GM21576 (cell line): ENCODE data around the gene PTPRM.
"Not testable (repeated sequence)": the region's sequence is repeated elsewhere in the genome, so short reads cannot be mapped to it uniquely, and the experiment has no call there.

ENCODE experiments used
- ATAC-seq: cut with Tn5 transposase; IDR thresholded peaks from one replicate; pipeline ENCODE4 v1.9.1; 2021; ENCODE audit warnings: mild to moderate bottlenecking, moderate library complexity; ENCODE audit not compliant: unreplicated experiment

Gene PTPRM

DNA sequence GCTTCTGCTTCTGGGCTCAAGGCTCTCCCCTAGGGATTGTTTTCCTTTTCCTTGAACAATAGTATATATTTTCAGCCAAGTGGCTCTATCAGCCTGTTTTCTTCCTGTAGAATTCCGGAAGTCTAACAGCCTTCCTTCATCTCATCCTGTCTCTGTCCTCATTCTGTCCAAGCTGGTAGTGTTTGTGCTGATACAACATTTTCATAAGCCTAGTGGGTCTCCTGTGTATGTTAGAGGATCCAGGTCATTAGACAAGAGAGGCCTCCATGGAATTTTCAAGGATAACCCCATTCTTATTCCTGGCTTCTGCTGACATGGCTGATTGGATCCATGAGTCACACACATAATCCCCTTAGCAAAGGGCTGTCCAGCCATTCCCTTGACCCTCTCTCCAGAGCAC, 467.6 kb downstream of the PTPRM start:
- ATAC-seq, result no peak

DNA sequence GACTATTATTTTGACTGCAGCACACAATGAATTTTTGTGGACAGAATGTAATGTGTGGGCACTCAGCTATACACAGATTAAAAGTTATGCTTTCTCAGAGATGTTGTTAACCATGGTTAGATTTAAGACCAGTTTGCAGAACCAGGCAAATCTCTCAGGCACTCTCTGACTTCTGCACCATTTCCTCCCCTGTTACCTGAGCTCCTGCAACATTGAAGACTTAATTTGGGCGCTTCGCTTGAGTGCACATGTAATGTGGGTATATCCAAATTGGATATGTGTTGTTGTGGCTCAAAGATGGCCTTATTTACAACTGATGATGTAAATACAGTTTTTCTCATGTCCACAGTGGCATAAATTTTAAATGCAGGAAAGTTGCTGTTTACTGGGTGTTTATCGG, 469.4 kb downstream of the PTPRM start:
- no peak for ATAC-seq

DNA sequence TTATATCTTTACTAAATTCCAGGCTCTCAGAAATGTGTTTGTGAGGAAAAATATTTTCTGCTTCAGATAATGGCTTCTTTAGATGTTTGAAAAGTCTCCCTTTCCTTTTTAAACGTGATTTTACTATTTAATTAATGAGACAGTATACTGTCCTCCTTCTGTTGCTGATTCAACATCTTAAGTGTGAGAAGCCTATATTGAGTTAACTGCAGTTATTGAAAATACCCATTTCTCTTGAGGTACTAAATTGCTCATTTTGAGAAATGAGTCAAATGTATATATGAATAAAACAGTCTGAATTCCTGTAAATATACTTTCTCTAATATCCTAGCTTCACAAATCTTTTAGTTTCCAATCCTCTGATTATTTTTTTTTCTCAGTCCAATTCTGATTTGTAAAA, 470.2 kb downstream of the PTPRM start:
- no peak for ATAC-seq

DNA sequence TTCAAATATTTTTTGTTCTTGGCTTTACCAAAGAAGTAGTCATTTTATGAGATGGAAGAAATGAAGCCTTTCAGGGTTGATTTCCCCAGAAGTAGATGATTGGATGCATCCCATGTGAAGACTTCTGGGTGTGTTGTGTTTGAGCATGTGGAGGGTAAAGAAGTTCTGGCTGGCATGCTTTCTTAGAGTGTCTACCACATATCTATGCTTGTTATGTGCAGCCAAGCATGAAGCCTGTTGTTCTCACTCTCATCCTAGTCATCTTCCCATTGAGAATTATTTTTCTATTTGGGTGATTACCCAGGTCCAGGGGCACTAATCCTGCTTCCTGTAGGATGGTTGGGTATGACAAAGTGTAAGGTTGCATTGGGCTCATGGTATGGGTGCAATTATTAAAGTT, 472.9 kb downstream of the PTPRM start:
- no peak for ATAC-seq

DNA sequence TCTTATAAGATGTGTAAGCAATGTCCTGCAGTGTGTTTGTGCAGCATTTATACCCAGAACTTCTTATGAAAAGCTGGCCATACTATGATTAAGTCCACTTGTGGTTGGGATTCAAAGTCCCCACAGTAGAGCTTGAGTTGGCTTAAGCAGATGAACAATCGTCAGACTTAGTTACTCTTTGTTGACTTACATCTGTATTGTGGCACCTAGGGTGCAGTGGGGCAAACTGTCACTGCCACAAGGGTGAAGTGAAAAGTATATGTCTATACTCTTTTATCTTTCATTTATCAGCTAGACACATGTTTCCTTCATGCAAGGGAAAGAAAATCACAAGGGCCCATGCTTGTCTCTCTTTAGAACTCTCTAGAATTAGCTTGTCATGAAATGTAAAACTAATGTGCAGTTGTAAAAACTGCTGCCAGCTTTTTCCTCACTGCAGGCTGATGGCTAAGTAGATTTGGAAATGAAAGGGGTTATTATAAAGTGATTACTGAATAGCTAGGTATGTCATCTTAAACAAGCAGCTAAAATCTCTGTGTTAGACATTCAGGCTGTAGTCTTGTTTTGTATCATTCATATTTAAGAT, 474.5 kb downstream of the PTPRM start:
- no peak for ATAC-seq

DNA sequence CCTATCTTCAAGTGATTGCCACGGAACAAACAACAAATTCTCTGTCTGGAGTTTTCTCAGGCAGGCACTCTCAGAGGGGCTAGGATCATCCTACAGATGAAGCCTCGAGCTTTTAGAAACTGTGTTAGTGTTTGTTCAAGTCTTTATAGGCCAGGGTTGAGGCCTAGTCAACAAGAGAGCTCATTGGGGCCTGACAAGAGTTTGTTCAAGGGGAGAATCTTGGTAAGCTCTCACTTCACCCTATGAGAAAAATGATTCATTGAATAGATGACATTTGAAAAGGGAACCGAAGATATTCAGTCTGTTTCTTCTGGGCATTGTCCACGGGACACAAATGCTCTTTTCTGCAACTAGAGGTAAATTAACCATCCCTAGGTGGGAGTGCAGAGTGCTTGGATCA, 476.9 kb downstream of the PTPRM start:
- ATAC-seq, result no peak

DNA sequence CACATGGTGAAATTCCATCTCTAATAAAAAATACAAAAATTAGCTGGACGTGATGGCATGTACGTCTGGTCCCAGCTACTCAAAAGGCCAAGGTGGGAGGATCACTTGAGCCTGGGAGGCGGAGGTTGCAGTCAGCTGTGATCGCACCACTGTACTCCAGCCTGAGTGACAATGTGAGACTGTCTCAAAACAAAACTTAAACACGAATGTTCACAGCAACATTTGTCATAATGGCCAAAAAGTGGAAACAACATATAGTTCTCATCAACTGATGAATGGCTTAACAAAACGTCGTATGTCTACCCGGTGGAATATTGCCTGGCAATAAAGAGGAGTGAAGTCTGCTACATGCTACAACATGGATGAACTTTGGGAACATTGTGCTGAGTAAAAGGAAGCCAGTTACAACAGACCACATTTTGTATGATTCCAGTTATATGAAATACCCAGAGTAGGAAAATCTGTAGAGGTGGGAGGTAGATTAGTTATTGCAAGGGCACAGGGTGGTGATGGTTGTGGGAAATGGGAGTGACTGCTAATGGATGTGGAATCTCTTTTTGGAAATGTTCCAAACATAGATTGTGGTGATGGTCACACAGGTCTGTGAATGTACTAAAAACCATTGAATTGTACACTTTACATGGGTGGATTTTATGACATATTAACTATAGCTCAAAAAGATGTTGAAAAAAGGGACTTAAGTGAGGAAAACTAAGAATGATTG, 478.2 kb downstream of the PTPRM start:
- no peak for ATAC-seq

DNA sequence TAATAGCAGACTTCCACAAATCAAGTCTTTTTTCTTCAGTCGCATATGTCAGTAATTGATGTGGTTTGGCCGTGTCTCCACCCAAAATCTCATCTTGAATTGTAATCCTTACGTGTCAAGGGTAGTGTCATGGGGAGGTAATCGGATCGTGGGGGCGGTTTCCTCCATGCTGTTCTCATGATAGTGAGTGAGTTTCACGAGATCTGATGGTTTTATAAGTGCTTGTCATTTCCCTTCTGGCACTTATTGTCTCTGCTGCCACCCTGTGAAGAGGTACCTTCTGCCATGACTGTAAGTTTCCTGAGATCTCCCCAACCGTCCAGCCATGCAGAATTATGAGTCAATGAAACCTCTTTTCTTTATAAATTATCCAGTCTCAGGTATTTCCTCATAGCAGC, 478.8 kb downstream of the PTPRM start:
- ATAC-seq, result no peak

DNA sequence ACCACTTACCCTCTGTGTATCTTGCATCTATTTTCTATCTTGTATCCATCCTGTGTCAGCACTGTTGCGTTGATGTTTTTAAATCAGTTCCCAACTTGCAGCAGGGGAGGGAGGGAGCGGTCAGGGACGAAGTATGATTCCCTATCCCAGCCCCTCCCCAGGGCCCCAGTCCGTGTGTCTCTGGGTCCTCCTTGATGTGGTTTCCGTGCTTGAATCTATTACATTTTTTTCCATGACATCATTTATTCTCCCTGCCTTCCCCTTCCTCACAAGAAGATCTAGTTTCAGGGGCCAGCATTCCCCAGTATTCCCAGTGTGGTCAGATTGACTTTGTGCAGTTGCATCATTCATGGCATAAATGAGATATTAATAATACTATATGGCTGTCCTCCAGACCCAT, 479.3 kb downstream of the PTPRM start:
- ATAC-seq, result no peak

DNA sequence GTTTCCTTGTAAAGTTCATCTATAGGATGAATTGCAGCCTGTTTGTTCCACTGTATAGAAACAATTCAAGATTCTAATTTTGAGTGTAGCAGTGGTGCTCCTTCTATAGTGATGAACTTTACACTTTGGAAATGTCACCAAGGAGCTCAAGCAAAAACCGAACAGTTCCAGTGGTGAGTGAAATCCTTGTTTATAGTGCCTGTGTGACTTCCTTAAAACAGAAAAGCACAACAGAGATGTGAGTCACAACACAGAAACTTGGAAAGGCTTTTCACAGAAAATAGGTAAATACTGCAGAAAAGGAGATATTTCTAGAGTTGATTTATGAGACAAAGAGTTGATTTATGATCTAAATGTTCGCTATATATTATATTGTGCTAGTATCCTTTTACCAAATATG, 482.0 kb downstream of the PTPRM start:
- no peak for ATAC-seq

DNA sequence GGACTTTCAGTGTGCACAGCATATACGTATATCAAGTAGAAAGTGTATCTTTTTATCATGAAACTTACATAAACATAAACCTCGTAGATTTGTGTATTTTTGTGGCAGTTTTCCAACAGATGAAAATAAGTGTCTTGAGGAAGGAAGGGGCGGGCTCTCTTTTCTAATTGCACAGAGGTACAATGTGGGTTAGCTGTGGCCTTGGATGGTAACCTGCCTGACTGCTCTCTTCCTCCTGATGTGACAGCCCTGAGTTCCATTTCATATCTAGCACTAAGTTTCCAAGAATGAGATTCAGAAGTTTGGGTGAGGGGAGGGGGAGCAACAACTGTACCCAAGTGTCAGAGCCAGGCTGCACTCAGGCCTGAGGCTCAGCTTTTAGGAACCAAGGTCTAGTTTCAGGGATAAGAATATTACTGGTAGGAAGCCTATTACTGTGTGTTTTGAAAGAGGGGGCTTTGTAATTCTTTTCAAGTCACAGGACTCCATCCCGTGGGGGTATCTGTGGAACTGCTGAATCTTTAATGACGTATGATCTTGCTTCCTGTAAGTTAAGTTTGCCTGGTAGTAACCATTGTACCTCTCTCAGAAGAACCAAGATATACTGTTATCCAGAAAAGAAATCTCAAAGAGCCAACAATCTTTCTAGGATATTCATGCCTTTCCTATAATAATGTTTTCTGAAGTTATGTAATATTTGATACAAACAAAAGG, 483.7 kb downstream of the PTPRM start:
- ATAC-seq, result no peak

DNA sequence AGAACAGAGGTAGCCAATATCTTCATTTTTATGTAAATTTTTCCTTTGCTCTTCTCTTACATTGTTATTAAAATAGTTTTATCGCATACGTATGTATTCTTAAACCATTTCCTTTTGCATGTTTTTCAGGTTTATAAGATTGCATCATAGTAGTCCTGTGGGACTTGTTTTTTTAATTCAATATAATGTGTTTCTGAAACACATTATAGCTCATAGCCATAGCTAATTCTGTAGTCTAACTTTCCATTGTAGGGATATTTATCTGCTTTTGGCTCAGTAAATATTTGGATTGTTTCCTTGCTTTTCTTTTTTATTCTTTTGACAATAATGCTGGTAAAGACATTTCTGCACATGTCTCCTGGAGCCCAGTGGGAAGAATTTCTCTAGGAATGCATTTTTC, 484.3 kb downstream of the PTPRM start:
- ATAC-seq, result no peak

DNA sequence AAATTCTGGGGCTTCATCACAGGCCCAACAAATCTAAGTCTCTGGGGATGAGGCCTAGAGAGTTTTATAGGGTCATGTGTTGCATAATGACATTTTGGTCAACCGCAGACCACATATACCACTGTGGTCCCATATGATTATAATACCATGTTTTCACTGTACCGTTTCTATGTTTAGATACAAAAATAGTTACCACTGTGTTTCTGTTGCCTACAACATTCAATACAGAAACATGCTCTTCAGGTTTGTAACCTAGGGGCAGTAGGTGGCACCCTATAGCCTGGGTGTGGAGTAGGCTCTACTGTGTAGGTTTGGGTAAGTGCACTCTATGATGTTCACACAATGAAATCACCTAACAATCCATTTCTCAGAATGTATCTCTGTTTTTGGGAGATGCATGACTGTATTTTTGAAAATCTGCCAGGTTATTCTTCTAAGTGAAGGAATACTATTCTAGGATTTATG, 485.2 kb downstream of the PTPRM start:
- no peak for ATAC-seq

DNA sequence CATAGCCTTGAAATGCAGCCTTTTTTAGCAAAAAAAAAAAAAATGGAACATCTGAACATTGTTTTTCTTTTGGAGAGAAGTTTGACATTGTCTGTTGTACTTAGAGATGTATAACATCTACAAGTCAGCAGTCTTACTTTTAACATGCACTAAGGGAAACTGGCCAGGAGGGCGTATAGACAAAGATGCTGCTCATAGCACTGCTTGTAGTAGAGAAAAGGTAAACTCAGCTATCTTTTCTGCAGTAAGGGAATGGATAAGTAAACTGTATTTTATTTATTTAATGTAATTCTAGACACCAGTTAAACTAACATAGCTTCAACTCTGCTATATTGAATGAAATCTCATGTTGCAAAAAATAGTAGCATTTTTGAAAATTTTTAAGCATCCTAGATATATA, 489.6 kb downstream of the PTPRM start:
- no peak for ATAC-seq

DNA sequence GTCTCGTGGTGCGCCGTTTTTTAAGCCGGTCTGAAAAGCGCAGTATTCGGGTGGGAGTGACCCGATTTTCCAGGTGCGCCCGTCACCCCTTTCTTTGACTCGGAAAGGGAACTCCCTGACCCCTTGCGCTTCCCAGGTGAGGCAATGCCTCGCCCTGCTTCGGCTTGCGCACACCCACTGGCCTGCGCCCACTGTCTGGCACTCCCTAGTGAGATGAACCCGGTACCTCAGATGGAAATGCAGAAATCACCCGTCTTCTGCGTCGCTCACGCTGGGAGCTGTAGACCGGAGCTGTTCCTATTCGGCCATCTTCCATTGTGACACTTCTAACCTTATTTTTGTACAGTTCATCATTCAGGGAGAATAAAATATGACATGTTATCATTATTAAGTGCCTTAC, 496.0 kb downstream of the PTPRM start:
- ATAC-seq, result not testable (repeated sequence)

DNA sequence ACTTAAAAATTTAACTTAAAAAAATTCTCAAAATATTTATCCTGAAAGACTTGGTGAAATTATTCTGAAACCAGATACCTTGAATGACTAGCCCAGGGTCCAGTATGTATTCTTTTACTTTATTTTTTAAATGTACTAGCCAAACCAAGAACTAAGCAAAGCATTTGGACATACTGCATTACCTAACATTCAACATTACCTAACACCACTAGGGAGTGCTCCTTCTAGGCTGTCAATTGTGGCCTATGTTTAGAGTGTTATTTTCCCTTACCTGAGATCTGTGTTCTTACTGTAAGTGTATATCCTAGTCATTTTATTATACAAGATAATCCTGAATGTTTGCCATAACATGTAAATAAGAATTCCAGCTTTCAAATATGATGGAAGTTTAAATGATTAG, 496.6 kb downstream of the PTPRM start:
- no peak for ATAC-seq

DNA sequence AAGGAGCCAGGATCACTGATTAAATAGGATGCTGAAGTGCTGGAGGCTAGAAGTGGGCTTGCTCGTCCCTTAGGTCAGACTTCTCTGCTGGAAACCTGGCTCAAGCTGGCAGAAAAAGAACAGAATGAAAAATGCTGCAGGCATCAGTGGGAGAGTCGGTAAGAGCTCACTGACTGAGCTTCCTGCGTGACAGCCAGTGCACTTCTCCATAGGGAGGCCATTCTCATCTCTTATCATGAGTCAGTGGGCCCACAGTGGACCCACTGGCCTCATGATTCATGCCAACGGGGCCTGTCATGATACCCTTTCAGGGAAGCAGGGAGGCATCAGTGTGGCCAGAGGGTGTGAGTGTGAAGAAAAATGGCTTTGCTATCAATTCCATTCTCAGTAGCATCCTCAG, 498.2 kb downstream of the PTPRM start:
- ATAC-seq, result no peak

DNA sequence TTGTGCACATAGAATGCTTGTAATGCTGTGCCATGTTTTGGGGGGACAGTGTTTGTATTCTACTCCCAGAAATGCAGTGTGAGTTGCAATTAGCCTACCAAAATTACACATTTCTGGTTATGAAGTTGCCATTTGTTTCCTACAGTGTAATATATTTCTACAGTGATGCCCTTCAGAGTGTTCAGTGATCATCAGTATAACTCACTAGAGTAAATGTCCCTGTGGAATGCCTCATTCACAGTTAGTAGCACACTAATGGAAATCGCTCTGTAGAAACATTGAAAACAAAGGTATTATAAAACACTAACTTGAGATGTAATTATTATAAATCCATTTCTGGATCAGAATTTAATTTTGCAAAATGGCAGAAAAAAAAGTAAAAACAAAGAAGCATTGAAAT, 498.7 kb downstream of the PTPRM start:
- ATAC-seq, result no peak

DNA sequence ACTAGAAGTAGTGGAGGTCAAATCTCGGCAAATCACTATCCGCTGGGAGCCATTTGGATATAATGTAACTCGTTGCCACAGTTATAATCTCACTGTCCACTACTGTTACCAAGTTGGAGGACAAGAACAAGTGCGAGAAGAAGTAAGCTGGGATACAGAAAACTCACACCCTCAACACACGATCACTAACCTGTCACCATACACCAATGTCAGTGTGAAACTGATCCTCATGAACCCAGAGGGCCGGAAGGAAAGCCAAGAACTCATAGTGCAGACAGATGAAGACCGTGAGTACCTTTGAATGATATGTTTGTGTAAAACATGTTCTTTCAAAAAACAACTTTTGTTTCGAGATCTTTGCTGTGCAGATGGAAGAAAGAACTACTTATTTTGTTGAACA, 502.6 kb downstream of the PTPRM start:
- no peak for ATAC-seq

DNA sequence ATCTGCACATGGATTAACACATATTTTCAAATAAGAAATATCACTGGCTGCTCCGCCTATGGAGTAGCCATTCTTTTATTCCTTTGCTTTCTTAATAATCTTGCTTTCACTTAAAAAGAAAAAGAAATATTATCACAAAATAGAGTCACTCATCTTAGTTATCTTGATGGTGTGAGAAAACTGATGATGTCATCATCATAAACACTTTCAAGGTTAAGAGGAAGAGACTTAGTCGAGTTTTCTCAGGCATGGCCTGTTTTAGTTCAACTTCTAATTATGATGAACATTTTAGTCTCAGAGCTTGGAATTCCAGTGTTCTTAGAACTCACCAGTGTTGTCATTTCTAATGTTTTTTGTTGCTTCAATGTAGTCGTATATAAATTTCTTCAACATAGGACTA, 506.1 kb downstream of the PTPRM start:
- ATAC-seq, result no peak

DNA sequence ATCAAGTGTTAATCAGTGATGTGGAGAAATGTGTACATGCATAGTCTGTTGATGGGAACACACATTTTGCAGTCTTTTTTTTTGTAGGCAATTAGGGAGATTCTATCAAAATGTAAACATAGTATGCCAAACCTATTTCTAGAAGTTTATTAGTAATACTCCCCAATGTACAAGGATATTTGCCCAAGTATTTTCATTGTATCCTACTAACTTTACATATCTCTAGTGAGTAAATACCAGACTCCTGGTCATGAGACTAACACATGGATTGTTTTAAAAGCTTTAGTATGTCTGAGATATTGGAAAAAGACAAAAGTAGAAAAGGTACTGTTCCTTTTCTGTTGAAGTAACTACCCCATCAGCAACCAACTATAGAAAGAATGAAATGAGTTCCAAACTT, 513.0 kb downstream of the PTPRM start:
- ATAC-seq, result no peak

DNA sequence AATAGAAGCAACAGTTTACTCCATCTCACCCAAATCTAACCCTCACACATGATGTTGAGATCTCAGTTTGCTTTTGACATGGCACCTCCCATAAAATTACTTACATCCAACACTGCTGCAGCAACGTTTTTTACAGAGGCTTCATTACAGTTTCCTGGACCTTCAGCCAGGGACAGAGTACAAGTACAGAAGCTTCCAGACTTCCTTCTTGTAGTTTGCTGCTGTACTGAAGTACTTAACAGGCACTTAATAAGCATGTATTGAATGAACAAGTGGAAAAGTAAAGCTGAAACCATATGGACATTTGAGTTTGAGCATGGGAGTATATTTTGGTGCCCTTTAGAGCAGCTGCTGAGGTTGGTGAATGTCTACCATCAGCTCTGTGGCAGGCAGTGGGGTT, 514.2 kb downstream of the PTPRM start:
- no peak for ATAC-seq
